Ovary (tissue), 9 donors: ENCODE data around the gene NME9. TPM values are rescaled to one million over a fixed set of nuclear protein-coding genes. Genes with fewer than 3 reads are reported as not detected.
A peak's percentile ranks its signal among the peaks of the same experiment; 100 is the strongest.

Experiments used
- DNase-seq, 5 donors: peaks; one replicate each; pipeline ENCODE4 v3.0.0-alpha.2; 2019 to 2020
- H3K27ac ChIP-seq, 2 donors: fragments of 200-600 bp; one replicate each; pipeline versions ENCODE4 v1.5.1 to v1.8.0; 2019 to 2022
- H3K27me3 ChIP-seq: fragments of 200-600 bp; one replicate; pipeline ENCODE4 v1.8.0; 2022
- H3K36me3 ChIP-seq: fragments of 200-600 bp; sonication (generic); one replicate; pipeline ENCODE4 v1.5.1; 2019
- H3K4me1 ChIP-seq: one replicate; pipeline ENCODE4 v1.8.1; 2013; ENCODE audit warnings: mild to moderate bottlenecking, moderate library complexity; ENCODE audit not compliant: insufficient read depth
- H3K4me3 ChIP-seq: fragments of 200-600 bp; sonication (generic); one replicate; pipeline ENCODE4 v1.5.1; 2017
- H3K9me3 ChIP-seq, 2 donors: fragments of 200-600 bp in 1 of 2; sonication (generic) in 1 of 2; one replicate each; pipeline versions ENCODE4 v1.5.1 to v1.8.1; 2013 to 2019; ENCODE audit warnings: mild to moderate bottlenecking in 1 of 2, moderate library complexity in 1 of 2
- EP300 ChIP-seq: sonication (generic); formaldehyde crosslinking; IDR thresholded peaks from one replicate; pipeline ENCODE4 v1.6.1; 2017; ENCODE audit warnings: antibody characterized with exemption
- POLR2A ChIP-seq: fragments of 450-650 bp; IDR thresholded peaks from one replicate; pipeline ENCODE4 v1.6.1; 2017; ENCODE audit warnings: antibody characterized with exemption, mild to moderate bottlenecking, moderate library complexity
- WGBS, 3 donors: extraction: QIAGEN DNeasy Blood & Tissue Kit in 1 of 3; methylation state at CpG; one replicate each; pipeline versions ENCODE4 v1.1.5 to v1.1.7; 2013 to 2017; 5-methylcytosine and 5-hydroxymethylcytosine counted together
- intact Hi-C, 4 donors: fragments of 100-400 bp; cut with DNase I; formaldehyde crosslinking; loops; one replicate each; pipeline versions ENCODE4 v1.11.0 to v1.15.1; 2022 to 2023
- polyA plus RNA-seq, 2 donors: library from polyadenylated mRNA; stranded (reverse); fragments of 200-250 nt in 1 of 2; fragments of 350-450 nt in 1 of 2; fragmentation: Illumina TruSeq in 1 of 2; extraction: RNeasy Lipid Tissue Mini Kit (QIAGEN cat#74804) in 1 of 2; gene quantifications; one replicate each; pipeline ENCODE4 v1.2.3, GENCODE V29; 2013 to 2014
- total RNA-seq, 7 donors: library from RNA; depleted of rRNA in 2 of 7; stranded (reverse); fragments of >200 nt in 2 of 7; fragmentation: NEBNext Ultra II Directional in 3 of 7; extraction: Animal tissue kit (Norgen Biotek cat#: 25700) in 3 of 7; gene quantifications; one replicate each; pipeline versions ENCODE4 v1.1.0 to v1.2.4, GENCODE V29; 2016 to 2023
- TF ChIP-seq, protein P1 (sequence below), 3 donors: fragments of 450-650 bp in 2 of 3; fragments of 200-600 bp in 1 of 3; IDR thresholded peaks; one replicate each; pipeline versions ENCODE4 v1.5.1 to v1.8.0; 2016 to 2022; ENCODE audit warnings: antibody characterized with exemption in 3 of 3, mild to moderate bottlenecking in 1 of 3
- donor health status: DM: no; HTN: no; CAD: no; lungs with moderate emphysema.
- donor health status: DM: no; HTN: no; CAD: no.
- donor health status: Bipolar disorder and iron deficiency.
- donor health status: DM: yes; HTN: yes; CAD: no.
- donor health status: DM: no; HTN: no; CAD: no.
- donor health status: DM: yes; HTN: yes; CAD: no.

Gene NME9
- total and polyA plus RNA-seq, 9 donors: 0.23 to 9.8 (median 0.82) TPM

DNA sequence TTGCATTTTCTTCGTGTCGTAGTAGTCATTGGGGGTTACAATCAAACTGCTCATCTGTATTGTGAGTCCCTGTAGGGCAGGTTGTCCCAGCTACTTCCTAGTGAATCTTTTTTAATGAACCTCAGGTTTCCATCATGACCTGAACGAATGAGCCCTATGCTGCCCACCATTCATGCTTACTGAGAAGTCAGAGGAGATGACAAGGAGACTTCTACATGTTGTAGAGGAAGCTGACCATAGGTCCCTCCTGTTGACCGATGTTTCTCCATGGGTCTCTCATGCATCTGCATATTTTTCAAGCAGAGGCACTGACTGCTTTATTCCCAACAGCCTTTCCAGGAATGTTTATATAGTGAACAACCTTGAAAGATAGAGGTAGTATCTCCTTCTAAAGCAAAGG is 5.0 kb upstream of the NME9 start:
- intact Hi-C loops: loop anchor here (5.0 to 10.0 kb wide), 5 partner anchors 63 to 580 kb away; no protein-coding TSS in a partner anchor
- Histone ChIP-seq H3K27ac (no peak overlapping the region), H3K4me1 (peaks cover 3% of the 10 kb centered on the region), H3K27me3 (no peaks in the 10 kb centered on the region), H3K9me3 (no peaks in the 10 kb centered on the region), H3K4me3 (no peak overlapping the region), H3K36me3 (no peaks in the 10 kb centered on the region)
- no peak for DNase-seq
- TF ChIP-seq POLR2A: no peak
- TF ChIP-seq, protein P1, sequence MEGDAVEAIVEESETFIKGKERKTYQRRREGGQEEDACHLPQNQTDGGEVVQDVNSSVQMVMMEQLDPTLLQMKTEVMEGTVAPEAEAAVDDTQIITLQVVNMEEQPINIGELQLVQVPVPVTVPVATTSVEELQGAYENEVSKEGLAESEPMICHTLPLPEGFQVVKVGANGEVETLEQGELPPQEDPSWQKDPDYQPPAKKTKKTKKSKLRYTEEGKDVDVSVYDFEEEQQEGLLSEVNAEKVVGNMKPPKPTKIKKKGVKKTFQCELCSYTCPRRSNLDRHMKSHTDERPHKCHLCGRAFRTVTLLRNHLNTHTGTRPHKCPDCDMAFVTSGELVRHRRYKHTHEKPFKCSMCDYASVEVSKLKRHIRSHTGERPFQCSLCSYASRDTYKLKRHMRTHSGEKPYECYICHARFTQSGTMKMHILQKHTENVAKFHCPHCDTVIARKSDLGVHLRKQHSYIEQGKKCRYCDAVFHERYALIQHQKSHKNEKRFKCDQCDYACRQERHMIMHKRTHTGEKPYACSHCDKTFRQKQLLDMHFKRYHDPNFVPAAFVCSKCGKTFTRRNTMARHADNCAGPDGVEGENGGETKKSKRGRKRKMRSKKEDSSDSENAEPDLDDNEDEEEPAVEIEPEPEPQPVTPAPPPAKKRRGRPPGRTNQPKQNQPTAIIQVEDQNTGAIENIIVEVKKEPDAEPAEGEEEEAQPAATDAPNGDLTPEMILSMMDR (IDR thresholded peaks at IDR 0.05): no peak
- WGBS, 3 donors: 19 to 45% (median 26%) methylated on average over 4 of the region's 4 CpGs

GRCh38 chr3:138332472-138333073 is 2.9 kb upstream of the NME9 start:
- Histone ChIP-seq H3K36me3 (no peaks in the 10 kb centered on the region), H3K27ac (no peak overlapping the region), H3K4me1 (no peaks in the 10 kb centered on the region), H3K9me3 (no peaks in the 10 kb centered on the region), H3K27me3 (no peaks in the 10 kb centered on the region), H3K4me3 (no peak overlapping the region)
- intact Hi-C loops: loop anchor here (5.0 to 10.0 kb wide), 4 partner anchors 75 to 582 kb away; no protein-coding TSS in a partner anchor
- TF ChIP-seq, protein P1 (IDR thresholded peaks at IDR 0.05): peak; percentile 35 to 75 (median 74)
- TF ChIP-seq EP300: no peak
- WGBS, 3 donors: 6 to 23% (median 9%) methylated on average over 4 of the region's 4 CpGs
- DNase-seq: no peak

DNA sequence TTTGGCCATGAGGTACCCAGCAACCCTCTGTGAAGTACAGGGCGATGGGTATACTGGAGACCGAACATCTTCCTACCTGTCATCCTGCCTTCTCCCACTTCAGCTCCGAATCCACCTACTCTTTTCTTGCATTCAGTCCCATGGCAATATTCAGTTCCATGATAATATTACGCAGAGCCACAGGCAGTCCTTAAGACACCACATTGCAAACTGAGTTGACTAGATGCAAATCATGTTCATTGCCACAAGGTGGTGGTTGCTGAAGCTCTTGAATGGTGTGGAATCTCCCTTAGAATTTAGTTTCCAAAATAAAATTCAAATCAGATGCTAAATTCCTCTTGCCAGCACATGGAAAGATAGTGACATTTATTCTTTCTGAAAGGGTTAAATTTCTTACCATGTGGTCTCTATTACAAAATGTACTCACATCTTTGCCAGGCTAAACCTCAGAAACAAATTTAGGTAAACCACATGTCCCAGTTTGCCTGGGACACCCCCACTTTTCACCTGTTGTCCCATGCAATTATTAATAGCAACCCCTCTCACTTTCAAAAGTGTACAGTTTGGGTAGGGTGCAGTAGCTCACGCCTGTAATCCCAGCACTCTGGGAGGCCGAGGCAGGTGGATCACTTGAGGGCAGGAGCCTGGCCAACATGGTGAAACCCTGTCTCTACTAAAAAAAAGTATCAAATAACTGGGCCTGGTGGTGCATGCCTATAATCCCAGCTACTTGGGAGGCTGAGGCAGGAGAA is 1.7 kb upstream of the NME9 start:
- Histone ChIP-seq H3K27me3 (no peaks in the 10 kb centered on the region), H3K9me3 (no peaks in the 10 kb centered on the region), H3K36me3 (no peaks in the 10 kb centered on the region), H3K27ac (no peak overlapping the region), H3K4me3 (no peak overlapping the region), H3K4me1 (no peaks in the 10 kb centered on the region)
- 84 to 89% (median 86%) methylated on average over 6 of the region's 6 CpGs for WGBS, 3 donors
- TF ChIP-seq EP300 (no peak), POLR2A (no peak)
- TF ChIP-seq, protein P1 (IDR thresholded peaks at IDR 0.05): no peak
- intact Hi-C loops: loop anchor here (5.0 to 10.0 kb wide), 4 partner anchors 76 to 583 kb away; no protein-coding TSS in a partner anchor
- DNase-seq: no peak

DNA sequence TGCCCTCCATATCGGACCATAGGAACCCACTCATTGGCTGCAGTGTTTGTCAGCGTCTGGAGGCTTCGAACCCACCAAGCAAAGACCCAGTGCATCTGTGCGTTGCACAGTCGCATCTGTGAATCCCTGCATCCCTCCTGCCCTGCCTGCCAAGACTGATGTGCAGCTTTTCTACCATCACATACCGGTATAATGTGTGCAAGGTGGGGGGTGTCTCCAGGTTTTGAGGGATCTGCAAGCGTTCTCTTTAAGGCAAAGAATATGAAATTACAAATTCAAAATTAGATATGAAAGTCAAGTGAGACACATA is 288 bp upstream of the NME9 start:
- no peak overlapping the region for H3K27ac ChIP-seq
- H3K27me3 ChIP-seq: no peaks in the 10 kb centered on the region
- DNase-seq: no peak
- no peaks in the 10 kb centered on the region for H3K9me3 ChIP-seq
- intact Hi-C loops: loop anchor here (5.0 to 10.0 kb wide), 4 partner anchors 77 to 585 kb away; no protein-coding TSS in a partner anchor
- no peaks in the 10 kb centered on the region for H3K36me3 ChIP-seq
- H3K4me1 ChIP-seq: no peaks in the 10 kb centered on the region
- WGBS, 3 donors: 4 to 6% (median 6%) methylated on average over 7 of the region's 7 CpGs
- H3K4me3 ChIP-seq: peak overlapping the region; percentile 46
- TF ChIP-seq EP300: no peak
- TF ChIP-seq POLR2A: no peak
- TF ChIP-seq, protein P1 (IDR thresholded peaks at IDR 0.05): no peak
